ENCODE data around the gene SERPINA1. TPM values are rescaled to one million over a fixed set of nuclear protein-coding genes. Genes with fewer than 3 reads are reported as not detected.

Gene SERPINA1
- total and polyA plus RNA-seq, 4 donors, result 10,220 to 47,972 (median 25,583) TPM

GRCh38 chr14:94344389-94344788 lies 44.0 kb downstream of the SERPINA1 start:
- 92% methylated on average over 3 of the region's 3 CpGs for WGBS
- no peak for DNase-seq (ENCODE audit: low spot score)
- Histone ChIP-seq H3K27me3 (ENCODE audit: control insufficient read depth in 4 of 4, insufficient read depth in 4 of 4, low read length in 3 of 4) (no peaks in the 10 kb centered on the region), H3K4me3 (ENCODE audit: low read depth in 1 of 3, low read length in 3 of 3) (no peak overlapping the region), H3K9ac (ENCODE audit: low read depth in 1 of 2, low read length in 2 of 2) (no peak overlapping the region), H3K36me3 (ENCODE audit: control insufficient read depth in 4 of 4, insufficient read depth in 3 of 4, low read depth in 1 of 4, low read length in 3 of 4) (no peaks in the 10 kb centered on the region), H3K9me3 (ENCODE audit: control insufficient read depth in 4 of 4, low read length in 3 of 4) (no peaks in the 10 kb centered on the region), H3K27ac (ENCODE audit: low read depth in 1 of 2, low read length in 2 of 2) (no peak overlapping the region), H3K4me1 (ENCODE audit: control insufficient read depth in 4 of 4, insufficient read depth in 4 of 4, low read length in 3 of 4) (peaks cover 0 to 41% (median 29%) of the 10 kb centered on the region in 4 donors)
- TF ChIP-seq ATF3 (IDR thresholded peaks at IDR 0.05) (no peak), RXRA (IDR thresholded peaks at IDR 0.05) (no peak)

GRCh38 chr14:94343238-94344005 lies 45.0 kb downstream of the SERPINA1 start:
- 93% methylated on average over 8 of the region's 8 CpGs for WGBS
- Histone ChIP-seq H3K4me1 (ENCODE audit: control insufficient read depth in 4 of 4, insufficient read depth in 4 of 4, low read length in 3 of 4) (peaks cover 0 to 42% (median 29%) of the 10 kb centered on the region in 4 donors), H3K27me3 (ENCODE audit: control insufficient read depth in 4 of 4, insufficient read depth in 4 of 4, low read length in 3 of 4) (no peaks in the 10 kb centered on the region), H3K9me3 (ENCODE audit: control insufficient read depth in 4 of 4, low read length in 3 of 4) (no peaks in the 10 kb centered on the region), H3K9ac (ENCODE audit: low read depth in 1 of 2, low read length in 2 of 2) (no peak overlapping the region), H3K4me3 (ENCODE audit: low read depth in 1 of 3, low read length in 3 of 3) (no peak overlapping the region), H3K27ac (ENCODE audit: low read depth in 1 of 2, low read length in 2 of 2) (no peak overlapping the region), H3K36me3 (ENCODE audit: control insufficient read depth in 4 of 4, insufficient read depth in 3 of 4, low read depth in 1 of 4, low read length in 3 of 4) (no peaks in the 10 kb centered on the region)
- TF ChIP-seq ZBTB33 (IDR thresholded peaks at IDR 0.05), result no peak
- TF ChIP-seq NR2F2 (IDR thresholded peaks at IDR 0.05), result no peak
- no peak for TF ChIP-seq JUND (IDR thresholded peaks at IDR 0.05)
- TF ChIP-seq YY1 (IDR thresholded peaks at IDR 0.05), result no peak
- no peak for TF ChIP-seq ATF3 (IDR thresholded peaks at IDR 0.05)
- no peak for TF ChIP-seq MAX (IDR thresholded peaks at IDR 0.05)
- no peak for TF ChIP-seq REST (IDR thresholded peaks at IDR 0.05)
- no peak for TF ChIP-seq HNF4G (IDR thresholded peaks at IDR 0.05)
- no peak for TF ChIP-seq HNF4A (conservative IDR thresholded peaks at IDR 0.05)
- no peak for TF ChIP-seq RAD21 (IDR thresholded peaks at IDR 0.05)
- TF ChIP-seq RXRA (IDR thresholded peaks at IDR 0.05), result no peak
- no peak for TF ChIP-seq FOXA2 (IDR thresholded peaks at IDR 0.05)
- TF ChIP-seq CTCF (IDR thresholded peaks at IDR 0.05; ENCODE audit: low read depth, low read length, missing input control), result no peak
- TF ChIP-seq FOXA1 (IDR thresholded peaks at IDR 0.05), result no peak
- TF ChIP-seq TAF1 (conservative IDR thresholded peaks at IDR 0.05), result no peak
- no peak for TF ChIP-seq SP1 (IDR thresholded peaks at IDR 0.05)
- no peak for TF ChIP-seq EGR1 (IDR thresholded peaks at IDR 0.05; ENCODE audit: low read depth in 2 of 2)
- TF ChIP-seq GABPA (IDR thresholded peaks at IDR 0.05 in 1 of 2, conservative IDR thresholded peaks at IDR 0.05 in 1 of 2), result no peak
- DNase-seq (ENCODE audit: low spot score), result no peak
